NCI-H2107 (cell line): ENCODE measurements around the gene LKAAEAR1.

ENCODE experiments used
- DNase-seq: peaks from one replicate; lab custom pipeline; 2025; lab: John Stamatoyannopoulos, UW

Gene LKAAEAR1

GRCh38 chr20:64110411-64111068 lies 26.3 kb upstream of the LKAAEAR1 start:
- no peak for DNase-seq

GRCh38 chr20:64109831-64110391 lies 25.7 kb upstream of the LKAAEAR1 start:
- no peak for DNase-seq

- no peak for DNase-seq
Observed at GRCh38 chr20:64108731-64109681, 24.8 kb upstream of the LKAAEAR1 start.

- DNase-seq: no peak
Observed at GRCh38 chr20:64107736-64108457, 23.7 kb upstream of the LKAAEAR1 start.

GRCh38 chr20:64106981-64107735 lies 23.0 kb upstream of the LKAAEAR1 start, which contains the start of gene NPBWR2:
TSS of gene NPBWR2 (minus strand) at chr20:64107565. CDS start at chr20:64106831, 734 bp downstream.
- no peak for DNase-seq

GRCh38 chr20:64106435-64106961 lies 22.3 kb upstream of the LKAAEAR1 start:
- no peak for DNase-seq

GRCh38 chr20:64105846-64106434 lies 21.7 kb upstream of the LKAAEAR1 start:
- no peak for DNase-seq

- no peak for DNase-seq
Observed at GRCh38 chr20:64104667-64105451, 20.7 kb upstream of the LKAAEAR1 start.

GRCh38 chr20:64103871-64104666 lies 19.9 kb upstream of the LKAAEAR1 start:
- DNase-seq: no peak

- peak; percentile 86 for DNase-seq
Observed at GRCh38 chr20:64102647-64103354, 18.6 kb upstream of the LKAAEAR1 start.

- no peak for DNase-seq
Observed at GRCh38 chr20:64101731-64102621, 17.8 kb upstream of the LKAAEAR1 start.

GRCh38 chr20:64100946-64101688 lies 16.9 kb upstream of the LKAAEAR1 start:
- no peak for DNase-seq

- no peak for DNase-seq
Observed at GRCh38 chr20:64100566-64100888, 16.3 kb upstream of the LKAAEAR1 start.

- DNase-seq: peak; percentile 82
Observed at GRCh38 chr20:64099880-64100565, 15.8 kb upstream of the LKAAEAR1 start.

GRCh38 chr20:64099086-64099786 lies 15.0 kb upstream of the LKAAEAR1 start:
- no peak for DNase-seq
